MM.1S (cell line): ENCODE measurements around the gene ZNF177.
"Not testable (repeated sequence)": the region's sequence is repeated elsewhere in the genome, so short reads cannot be mapped to it uniquely, and the experiment has no call there.

Source experiments
- DNase-seq: peaks from one replicate; pipeline ENCODE4 v3.0.0-alpha.2; 2015
- H2AFZ ChIP-seq: fragments of 300-600 bp; sonication (generic); 2 replicates; pipeline ENCODE4 v1.6.0; 2016; ENCODE audit warnings: antibody characterized with exemption, low read length
- H3F3A ChIP-seq: fragments of 300-600 bp; sonication (generic); 2 replicates; pipeline ENCODE4 v1.6.1; 2016; ENCODE audit warnings: mild to moderate bottlenecking, antibody characterized with exemption, low read length, moderate library complexity, mixed read lengths; ENCODE audit not compliant: insufficient read depth
- H3K27ac ChIP-seq: fragments of 300-600 bp; sonication (generic); 2 replicates; pipeline ENCODE4 v1.5.1; 2016; ENCODE audit warnings: mild to moderate bottlenecking, low read length
- H3K27me3 ChIP-seq: fragments of 300-600 bp; sonication (generic); replicated peaks from 2 replicates; pipeline ENCODE4 v1.6.0; 2016; ENCODE audit warnings: low read length; ENCODE audit not compliant: insufficient read depth
- H3K36me3 ChIP-seq: fragments of 300-600 bp; sonication (generic); replicated peaks from 2 replicates; pipeline ENCODE4 v1.6.1; 2016; ENCODE audit warnings: mild to moderate bottlenecking, low read length, mixed read lengths; ENCODE audit not compliant: insufficient read depth
- H3K4me1 ChIP-seq: fragments of 300-600 bp; sonication (generic); 2 replicates; pipeline ENCODE4 v1.6.1; 2016; ENCODE audit warnings: low read length, mixed read lengths
- H3K4me2 ChIP-seq: fragments of 300-600 bp; sonication (generic); 2 replicates; pipeline ENCODE4 v1.6.0; 2016; ENCODE audit warnings: low read depth, low read length
- H3K4me3 ChIP-seq: fragments of 300-600 bp; sonication (generic); 2 replicates; pipeline ENCODE4 v1.5.1; 2016; ENCODE audit warnings: low read length, mixed read lengths
- H3K79me2 ChIP-seq: fragments of 300-600 bp; sonication (generic); 2 replicates; pipeline ENCODE4 v1.6.1; 2016; ENCODE audit warnings: mixed run types, low read length, mixed read lengths
- H3K9ac ChIP-seq: fragments of 300-600 bp; sonication (generic); 2 replicates; pipeline ENCODE4 v1.6.1; 2016; ENCODE audit warnings: low read length, mixed read lengths
- H3K9me2 ChIP-seq: fragments of 300-600 bp; sonication (generic); replicated peaks from 2 replicates; pipeline ENCODE4 v1.6.1; 2016; ENCODE audit warnings: mild to moderate bottlenecking, low read length, mixed read lengths; ENCODE audit not compliant: insufficient read depth
- H3K9me3 ChIP-seq: fragments of 300-600 bp; sonication (generic); replicated peaks from 2 replicates; pipeline ENCODE4 v1.6.1; 2016; ENCODE audit warnings: mild to moderate bottlenecking, low read length, mixed read lengths; ENCODE audit not compliant: insufficient read depth
- H4K20me1 ChIP-seq: fragments of 300-600 bp; sonication (generic); 2 replicates; pipeline ENCODE4 v1.6.1; 2016; ENCODE audit warnings: mild to moderate bottlenecking, low read length, moderate library complexity, mixed read lengths; ENCODE audit not compliant: insufficient read depth
- EZH2 ChIP-seq: fragments of 300-600 bp; sonication (generic); optimal IDR thresholded peaks from 2 replicates; pipeline ENCODE3; 2017; ENCODE audit warnings: low read depth, mild to moderate bottlenecking, antibody characterized with exemption, low read length, mixed read lengths
- EZH2phosphoT487 ChIP-seq: fragments of 300-600 bp; sonication (generic); IDR thresholded peaks from 2 replicates; pipeline ENCODE4 v1.6.1; 2018; ENCODE audit warnings: antibody characterized with exemption, low read length
- TF ChIP-seq, protein P1 (sequence below): fragments of 300-600 bp; sonication (generic); IDR thresholded peaks from 2 replicates; pipeline ENCODE4 v1.5.1; 2016; ENCODE audit warnings: antibody characterized with exemption, low read length, mixed read lengths

The ZNF177 gene

DNA sequence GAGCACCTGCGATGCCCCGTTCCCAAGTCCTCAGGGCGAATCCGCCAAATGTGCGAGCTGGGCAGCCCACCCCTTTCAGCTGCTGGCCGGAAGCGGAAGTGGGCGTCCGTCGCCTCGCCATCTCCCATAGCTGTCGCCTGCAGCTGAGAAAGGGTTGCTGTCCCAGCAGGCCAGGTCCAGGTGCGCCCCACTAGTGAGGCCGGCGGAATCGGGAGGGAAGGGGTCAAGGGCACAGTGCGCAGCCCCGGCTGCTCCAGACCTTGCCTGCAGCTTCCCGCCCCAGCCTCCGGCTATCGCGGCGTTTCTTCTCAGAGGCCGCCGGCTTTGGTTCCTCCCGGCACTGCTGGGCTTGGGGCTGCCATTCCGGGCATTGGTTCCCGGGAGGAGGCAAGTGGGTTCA is at the start of gene ZNF177:
Gene ZNF177 (plus strand): TSS at position 109 of the 400 bp plus-strand sequence. CDS start 15,299 bp downstream, outside the sequence.
- no peak within 1 kb of the TSS for H3K27ac ChIP-seq
- no peaks in the 10 kb centered on the region for H3K9me3 ChIP-seq
- H4K20me1 ChIP-seq: no peaks in the 10 kb centered on the region
- no peaks in the 10 kb centered on the region for H3F3A ChIP-seq
- no peak within 1 kb of the TSS for H3K9ac ChIP-seq
- no peak within 1 kb of the TSS for H2AFZ ChIP-seq
- TF ChIP-seq, protein P1, sequence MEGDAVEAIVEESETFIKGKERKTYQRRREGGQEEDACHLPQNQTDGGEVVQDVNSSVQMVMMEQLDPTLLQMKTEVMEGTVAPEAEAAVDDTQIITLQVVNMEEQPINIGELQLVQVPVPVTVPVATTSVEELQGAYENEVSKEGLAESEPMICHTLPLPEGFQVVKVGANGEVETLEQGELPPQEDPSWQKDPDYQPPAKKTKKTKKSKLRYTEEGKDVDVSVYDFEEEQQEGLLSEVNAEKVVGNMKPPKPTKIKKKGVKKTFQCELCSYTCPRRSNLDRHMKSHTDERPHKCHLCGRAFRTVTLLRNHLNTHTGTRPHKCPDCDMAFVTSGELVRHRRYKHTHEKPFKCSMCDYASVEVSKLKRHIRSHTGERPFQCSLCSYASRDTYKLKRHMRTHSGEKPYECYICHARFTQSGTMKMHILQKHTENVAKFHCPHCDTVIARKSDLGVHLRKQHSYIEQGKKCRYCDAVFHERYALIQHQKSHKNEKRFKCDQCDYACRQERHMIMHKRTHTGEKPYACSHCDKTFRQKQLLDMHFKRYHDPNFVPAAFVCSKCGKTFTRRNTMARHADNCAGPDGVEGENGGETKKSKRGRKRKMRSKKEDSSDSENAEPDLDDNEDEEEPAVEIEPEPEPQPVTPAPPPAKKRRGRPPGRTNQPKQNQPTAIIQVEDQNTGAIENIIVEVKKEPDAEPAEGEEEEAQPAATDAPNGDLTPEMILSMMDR: no peak
- TF ChIP-seq EZH2 (no peak), EZH2phosphoT487 (no peak)
- no peaks in the 10 kb centered on the region for H3K9me2 ChIP-seq
- no peak within 1 kb of the TSS for H3K4me3 ChIP-seq
- no peaks in the 10 kb centered on the region for H3K4me1 ChIP-seq
- H3K4me2 ChIP-seq: no peak within 1 kb of the TSS
- no peak for DNase-seq
- H3K36me3 ChIP-seq: no peaks in the 10 kb centered on the region
- H3K27me3 ChIP-seq: no peaks in the 10 kb centered on the region
- H3K79me2 ChIP-seq: no peaks in the 10 kb centered on the region

DNA sequence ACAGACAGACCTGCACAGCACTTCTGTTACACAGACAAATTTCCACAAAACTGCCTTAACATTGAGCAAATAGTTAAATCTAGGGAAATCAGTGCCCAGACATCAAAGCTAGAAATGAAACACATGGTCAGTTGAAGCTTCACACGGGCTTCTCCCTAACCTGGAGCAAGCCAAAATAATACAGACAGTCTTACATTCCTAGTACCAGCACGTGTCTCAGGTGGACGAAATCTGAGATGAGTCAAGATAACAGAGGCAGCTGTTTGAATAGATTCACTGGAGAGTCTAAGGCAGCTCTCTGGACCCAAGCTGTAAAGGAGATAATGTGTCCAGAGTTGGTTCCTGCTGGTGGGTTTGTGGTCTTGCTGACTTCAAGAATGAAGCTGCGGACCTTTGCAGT is 49.1 kb upstream of the ZNF177 start:
- Histone ChIP-seq H3K4me3 (no peak overlapping the region), H4K20me1 (no peaks in the 10 kb centered on the region), H3K9me2 (no peaks in the 10 kb centered on the region), H3K79me2 (no peaks in the 10 kb centered on the region), H3F3A (peaks cover 5% of the 10 kb centered on the region; the same call in 1 of the 2 replicates), H3K36me3 (no peaks in the 10 kb centered on the region), H3K9ac (no peak overlapping the region), H3K4me1 (0 out of 2 replicates have a peak, but pooled peaks cover under 1% of the 10 kb centered on the region), H2AFZ (no peak overlapping the region), H3K27me3 (no peaks in the 10 kb centered on the region; the same call in 1 of the 2 replicates), H3K9me3 (no peaks in the 10 kb centered on the region), H3K4me2 (no peak overlapping the region), H3K27ac (no peak overlapping the region)
- TF ChIP-seq EZH2phosphoT487 (no peak), EZH2 (no peak)
- TF ChIP-seq, protein P1: no peak
- DNase-seq: no peak

DNA sequence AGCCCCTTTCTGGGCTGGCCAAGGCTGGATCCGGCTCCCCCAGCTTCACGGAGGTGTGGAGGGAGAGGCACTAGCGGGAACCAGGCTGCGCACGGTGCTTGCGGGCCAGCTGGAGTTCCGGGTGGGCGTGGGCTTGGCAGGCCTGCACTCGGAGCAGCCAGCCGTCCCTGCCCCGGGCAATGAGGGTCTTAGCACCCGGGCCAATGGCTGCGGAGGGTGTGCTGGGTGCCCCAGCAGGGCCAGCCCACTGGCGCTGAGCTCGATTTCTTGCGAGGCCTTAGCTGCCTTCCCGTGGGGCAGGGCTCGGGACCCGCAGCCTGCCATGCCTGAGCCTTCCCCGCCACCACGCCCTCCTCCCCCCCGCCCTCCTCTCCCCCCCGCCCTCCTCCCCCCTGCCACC is 41.5 kb upstream of the ZNF177 start:
- peaks cover 11% of the 10 kb centered on the region for H3F3A ChIP-seq

DNA sequence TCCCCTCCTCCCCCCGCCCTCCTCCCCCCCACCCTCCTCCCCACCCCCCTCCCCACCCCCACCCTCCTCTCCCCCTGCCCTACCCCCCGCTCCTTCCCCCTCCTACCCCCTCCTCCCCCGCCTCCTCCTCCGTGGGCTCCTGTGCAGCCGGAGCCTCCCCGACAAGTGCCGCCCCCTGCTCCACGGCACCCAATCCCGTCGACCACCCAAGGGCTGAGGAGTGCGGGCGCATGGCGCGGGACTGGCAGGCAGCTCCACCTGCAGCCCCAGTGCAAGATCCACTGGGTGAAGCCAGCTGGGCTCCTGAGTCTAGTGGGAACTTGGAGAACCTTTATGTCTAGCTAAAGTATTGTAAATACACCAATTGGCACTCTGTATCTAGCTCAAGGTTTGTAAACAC is 41.1 kb upstream of the ZNF177 start:
- not testable (repeated sequence) for H3K27ac ChIP-seq, DNase-seq, H3K4me1 ChIP-seq, H3K4me3 ChIP-seq, H3K79me2 ChIP-seq, H3K27me3 ChIP-seq, H3K9ac ChIP-seq, H2AFZ ChIP-seq, H3K9me3 ChIP-seq, H3K36me3 ChIP-seq, H3K9me2 ChIP-seq, H4K20me1 ChIP-seq, H3K4me2 ChIP-seq
- H3F3A ChIP-seq: peaks cover 11% of the 10 kb centered on the region

More for the DNA sequence above, 41.5 kb upstream of the ZNF177 start:
- no peak overlapping the region for H3K9ac ChIP-seq
- no peaks in the 10 kb centered on the region for H3K27me3 ChIP-seq
- H3K27ac ChIP-seq: no peak overlapping the region
- no peaks in the 10 kb centered on the region for H3K9me2 ChIP-seq
- no peaks in the 10 kb centered on the region for H3K36me3 ChIP-seq
- TF ChIP-seq, protein P1: no peak
- TF ChIP-seq EZH2phosphoT487 (no peak), EZH2 (no peak)
- H3K79me2 ChIP-seq: 0 out of 2 replicates have a peak, but pooled peaks cover 5% of the 10 kb centered on the region
- no peak overlapping the region for H2AFZ ChIP-seq
- no peak for DNase-seq
- H3K4me3 ChIP-seq: no peak overlapping the region
- peaks cover 5% of the 10 kb centered on the region; the same call in 1 of the 2 replicates for H3K4me1 ChIP-seq
- H3K9me3 ChIP-seq: no peaks in the 10 kb centered on the region
- H3K4me2 ChIP-seq: no peak overlapping the region
- H4K20me1 ChIP-seq: no peaks in the 10 kb centered on the region

DNA sequence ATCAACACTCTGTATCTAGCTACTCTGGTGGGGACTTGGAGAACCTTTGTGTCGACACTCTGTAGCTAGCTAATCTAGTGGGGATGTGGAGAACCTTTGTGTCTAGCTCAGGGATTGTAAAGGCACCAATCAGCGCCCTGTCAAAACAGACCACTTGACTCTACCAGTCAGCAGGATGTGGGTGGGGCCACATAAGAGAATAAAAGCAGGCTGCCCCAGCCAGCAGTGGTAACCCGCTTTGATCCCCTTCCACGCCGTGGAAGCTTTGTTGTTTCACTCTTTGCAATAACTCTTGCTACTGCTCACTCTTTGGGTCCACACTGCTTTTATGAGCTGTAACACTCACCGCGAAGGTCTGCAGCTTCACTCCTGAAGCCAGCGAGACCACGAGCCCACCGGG is 40.6 kb upstream of the ZNF177 start:
- H3K27ac ChIP-seq, H3K27me3 ChIP-seq, DNase-seq, H3K4me2 ChIP-seq, H3K36me3 ChIP-seq, H3K4me3 ChIP-seq, H3K9me3 ChIP-seq, H3K9me2 ChIP-seq, H3K79me2 ChIP-seq, H3K9ac ChIP-seq, H2AFZ ChIP-seq, H3K4me1 ChIP-seq, H4K20me1 ChIP-seq: not testable (repeated sequence)
- H3F3A ChIP-seq: peaks cover 11% of the 10 kb centered on the region
